Urinary bladder (tissue), 4 donors: ENCODE results near the gene NR3C2. TPM values are rescaled to one million over a fixed set of nuclear protein-coding genes. Genes with fewer than 3 reads are reported as not detected.

Experiments used
- DNase-seq: peaks from one replicate; pipeline ENCODE4 v3.0.0-alpha.2; 2015; ENCODE audit errors: extremely low spot score
- H3K27ac ChIP-seq: one replicate; pipeline ENCODE4 v1.5.1; 2013; ENCODE audit warnings: low read depth, mild to moderate bottlenecking, moderate library complexity
- H3K36me3 ChIP-seq: one replicate; pipeline ENCODE4 v1.6.1; 2013; ENCODE audit warnings: mild to moderate bottlenecking, moderate library complexity; ENCODE audit not compliant: insufficient read depth
- H3K4me1 ChIP-seq: one replicate; pipeline ENCODE4 v1.6.1; 2013; ENCODE audit warnings: mild to moderate bottlenecking, moderate library complexity; ENCODE audit not compliant: insufficient read depth
- H3K4me3 ChIP-seq: one replicate; pipeline ENCODE4 v1.5.1; 2013; ENCODE audit warnings: low read depth, low read length
- WGBS: extraction: QIAGEN DNeasy Blood & Tissue Kit; methylation state at CpG from one replicate; pipeline ENCODE4 v1.1.7; 2013; 5-methylcytosine and 5-hydroxymethylcytosine counted together
- polyA plus RNA-seq: library from polyadenylated mRNA; stranded (reverse); fragments of 200-250 nt; gene quantifications from one replicate; pipeline ENCODE4 v1.2.3, GENCODE V29; 2013
- total RNA-seq: library from RNA; depleted of rRNA; stranded (reverse); fragments of >200 nt; gene quantifications from one replicate; pipeline ENCODE4 v1.2.3, GENCODE V29; 2014
- donor health status: healthy with polysubstance abuse.
- donor health status: healthy.

Gene NR3C2
- total and polyA plus RNA-seq, 2 donors = 15.5 to 19.1 TPM

GRCh38 chr4:148271166-148271565, 171.0 kb downstream of the NR3C2 start:
- H3K27ac ChIP-seq = no peak overlapping the region
- DNase-seq = no peak
- no peaks in the 10 kb centered on the region for H3K36me3 ChIP-seq
- WGBS = 81% methylated on average over 3 of the region's 3 CpGs
- no peak overlapping the region for H3K4me3 ChIP-seq
- H3K4me1 ChIP-seq = no peaks in the 10 kb centered on the region

- H3K4me3 ChIP-seq = no peak overlapping the region
- H3K4me1 ChIP-seq = no peaks in the 10 kb centered on the region
- DNase-seq = no peak
- no peak overlapping the region for H3K27ac ChIP-seq
- no peaks in the 10 kb centered on the region for H3K36me3 ChIP-seq
- 29% methylated on average over 1 of the region's 1 CpG for WGBS
Observed at GRCh38 chr4:148270630-148271029, 171.6 kb downstream of the NR3C2 start.

- H3K36me3 ChIP-seq = no peaks in the 10 kb centered on the region
- no peak overlapping the region for H3K4me3 ChIP-seq
- no peak overlapping the region for H3K27ac ChIP-seq
- no peak for DNase-seq
- no peaks in the 10 kb centered on the region for H3K4me1 ChIP-seq
- 95% methylated on average over 3 of the region's 3 CpGs for WGBS
Observed at GRCh38 chr4:148268835-148269234, 173.4 kb downstream of the NR3C2 start.

- Histone ChIP-seq H3K4me1 (no peaks in the 10 kb centered on the region), H3K36me3 (no peaks in the 10 kb centered on the region), H3K4me3 (no peak overlapping the region), H3K27ac (no peak overlapping the region)
- DNase-seq = no peak
- WGBS = 65% methylated on average over 2 of the region's 2 CpGs
Observed at GRCh38 chr4:148266921-148267320, 175.3 kb downstream of the NR3C2 start.

GRCh38 chr4:148266240-148266639, 176.0 kb downstream of the NR3C2 start:
- H3K4me1 ChIP-seq = no peaks in the 10 kb centered on the region
- H3K36me3 ChIP-seq = no peaks in the 10 kb centered on the region
- DNase-seq = no peak
- H3K27ac ChIP-seq = no peak overlapping the region
- WGBS = 98% methylated on average over 7 of the region's 7 CpGs
- no peak overlapping the region for H3K4me3 ChIP-seq

GRCh38 chr4:148265627-148266026, 176.6 kb downstream of the NR3C2 start:
- Histone ChIP-seq H3K36me3 (no peaks in the 10 kb centered on the region), H3K4me1 (no peaks in the 10 kb centered on the region), H3K4me3 (no peak overlapping the region), H3K27ac (no peak overlapping the region)
- WGBS = 95% methylated on average over 5 of the region's 5 CpGs
- DNase-seq = no peak

- Histone ChIP-seq H3K4me1 (no peaks in the 10 kb centered on the region), H3K27ac (no peak overlapping the region), H3K4me3 (no peak overlapping the region), H3K36me3 (no peaks in the 10 kb centered on the region)
- DNase-seq = no peak
- WGBS = 93% methylated on average over 2 of the region's 2 CpGs
Observed at GRCh38 chr4:148263802-148264201, 178.4 kb downstream of the NR3C2 start.

GRCh38 chr4:148263127-148263526, 179.1 kb downstream of the NR3C2 start:
- no peak overlapping the region for H3K27ac ChIP-seq
- H3K4me1 ChIP-seq = no peaks in the 10 kb centered on the region
- H3K4me3 ChIP-seq = no peak overlapping the region
- DNase-seq = no peak
- 94% methylated on average over 4 of the region's 4 CpGs for WGBS
- no peaks in the 10 kb centered on the region for H3K36me3 ChIP-seq

- Histone ChIP-seq H3K4me3 (no peak overlapping the region), H3K27ac (no peak overlapping the region), H3K4me1 (no peaks in the 10 kb centered on the region), H3K36me3 (no peaks in the 10 kb centered on the region)
- no peak for DNase-seq
- WGBS = 23% methylated on average over 4 of the region's 4 CpGs
Observed at GRCh38 chr4:148261848-148262247, 180.4 kb downstream of the NR3C2 start.

- 91% methylated on average over 3 of the region's 3 CpGs for WGBS
- H3K27ac ChIP-seq = no peak overlapping the region
- H3K36me3 ChIP-seq = no peaks in the 10 kb centered on the region
- no peaks in the 10 kb centered on the region for H3K4me1 ChIP-seq
- no peak overlapping the region for H3K4me3 ChIP-seq
- DNase-seq = no peak
Observed at GRCh38 chr4:148259841-148260240, 182.4 kb downstream of the NR3C2 start.

GRCh38 chr4:148258535-148258934, 183.7 kb downstream of the NR3C2 start:
- no peaks in the 10 kb centered on the region for H3K4me1 ChIP-seq
- no peak overlapping the region for H3K27ac ChIP-seq
- no peak overlapping the region for H3K4me3 ChIP-seq
- DNase-seq = no peak
- WGBS = 71% methylated on average over 7 of the region's 7 CpGs
- no peaks in the 10 kb centered on the region for H3K36me3 ChIP-seq

- WGBS = 56% methylated on average over 1 of the region's 1 CpG
- H3K4me1 ChIP-seq = no peaks in the 10 kb centered on the region
- DNase-seq = no peak
- H3K27ac ChIP-seq = no peak overlapping the region
- no peak overlapping the region for H3K4me3 ChIP-seq
- no peaks in the 10 kb centered on the region for H3K36me3 ChIP-seq
Observed at GRCh38 chr4:148255344-148255720, 186.9 kb downstream of the NR3C2 start.

GRCh38 chr4:148254621-148255343, 187.4 kb downstream of the NR3C2 start:
- 96% methylated on average over 1 of the region's 1 CpG for WGBS
- Histone ChIP-seq H3K36me3 (no peaks in the 10 kb centered on the region), H3K4me3 (no peak overlapping the region), H3K27ac (no peak overlapping the region), H3K4me1 (no peaks in the 10 kb centered on the region)
- no peak for DNase-seq

- Histone ChIP-seq H3K4me3 (no peak overlapping the region), H3K4me1 (no peaks in the 10 kb centered on the region), H3K27ac (no peak overlapping the region), H3K36me3 (no peaks in the 10 kb centered on the region)
- 84% methylated on average over 4 of the region's 4 CpGs for WGBS
- no peak for DNase-seq
Observed at GRCh38 chr4:148253768-148254167, 188.4 kb downstream of the NR3C2 start.

- Histone ChIP-seq H3K36me3 (no peaks in the 10 kb centered on the region), H3K27ac (no peak overlapping the region), H3K4me3 (no peak overlapping the region), H3K4me1 (no peaks in the 10 kb centered on the region)
- no peak for DNase-seq
- 81% methylated on average over 4 of the region's 4 CpGs for WGBS
Observed at GRCh38 chr4:148248824-148249223, 193.4 kb downstream of the NR3C2 start.
